ENCODE measurements around the gene SLC24A4. TPM values are rescaled to one million over a fixed set of nuclear protein-coding genes. Genes with fewer than 3 reads are reported as not detected.
"Not testable (repeated sequence)": the region's sequence is repeated elsewhere in the genome, so short reads cannot be mapped to it uniquely, and the experiment has no call there.

The SLC24A4 gene
- polyA plus RNA-seq, 4 donors = 0.11 to 0.81 (median 0.25) TPM

GRCh38 chr14:92398888-92399636 is 76.1 kb downstream of the SLC24A4 start:
- DNase-seq (ENCODE audit: low read depth in 4 of 4, low spot score in 3 of 4) = no peak

GRCh38 chr14:92400579-92401444 is 77.8 kb downstream of the SLC24A4 start:
- no peak for DNase-seq (ENCODE audit: low read depth in 4 of 4, low spot score in 3 of 4)

- DNase-seq (ENCODE audit: low read depth in 4 of 4, low spot score in 3 of 4) = no peak
Measured at GRCh38 chr14:92401561-92401960, 78.6 kb downstream of the SLC24A4 start.

- not testable (repeated sequence) for DNase-seq (ENCODE audit: low read depth in 4 of 4, low spot score in 3 of 4)
Measured at GRCh38 chr14:92402500-92402899, 79.5 kb downstream of the SLC24A4 start.

- no peak for DNase-seq (ENCODE audit: low read depth in 4 of 4, low spot score in 3 of 4)
Measured at GRCh38 chr14:92404018-92404417, 81.1 kb downstream of the SLC24A4 start.

- no peak for DNase-seq (ENCODE audit: low read depth in 4 of 4, low spot score in 3 of 4)
Measured at GRCh38 chr14:92404421-92404820, 81.5 kb downstream of the SLC24A4 start.

GRCh38 chr14:92404938-92405337 is 82.0 kb downstream of the SLC24A4 start:
- DNase-seq (ENCODE audit: low read depth in 4 of 4, low spot score in 3 of 4) = no peak

- DNase-seq (ENCODE audit: low read depth in 4 of 4, low spot score in 3 of 4) = no peak
Measured at GRCh38 chr14:92407410-92407809, 84.4 kb downstream of the SLC24A4 start.

- DNase-seq (ENCODE audit: low read depth in 4 of 4, low spot score in 3 of 4) = no peak
Measured at GRCh38 chr14:92409043-92409442, 86.1 kb downstream of the SLC24A4 start.

GRCh38 chr14:92411135-92411534 is 88.2 kb downstream of the SLC24A4 start:
- no peak for DNase-seq (ENCODE audit: low read depth in 4 of 4, low spot score in 3 of 4)

GRCh38 chr14:92411941-92412340 is 89.0 kb downstream of the SLC24A4 start:
- DNase-seq (ENCODE audit: low read depth in 4 of 4, low spot score in 3 of 4) = no peak

GRCh38 chr14:92412912-92413311 is 89.9 kb downstream of the SLC24A4 start:
- no peak for DNase-seq (ENCODE audit: low read depth in 4 of 4, low spot score in 3 of 4)

- DNase-seq (ENCODE audit: low read depth in 4 of 4, low spot score in 3 of 4) = no peak
Measured at GRCh38 chr14:92413379-92413778, 90.4 kb downstream of the SLC24A4 start.

GRCh38 chr14:92414690-92415445 is 91.9 kb downstream of the SLC24A4 start:
- no peak for DNase-seq (ENCODE audit: low read depth in 4 of 4, low spot score in 3 of 4)

GRCh38 chr14:92415969-92416368 is 93.0 kb downstream of the SLC24A4 start:
- no peak for DNase-seq (ENCODE audit: low read depth in 4 of 4, low spot score in 3 of 4)

- DNase-seq (ENCODE audit: low read depth in 4 of 4, low spot score in 3 of 4) = no peak
Measured at GRCh38 chr14:92416544-92416943, 93.6 kb downstream of the SLC24A4 start.

GRCh38 chr14:92417759-92418158 is 94.8 kb downstream of the SLC24A4 start:
- no peak for DNase-seq (ENCODE audit: low read depth in 4 of 4, low spot score in 3 of 4)

- no peak for DNase-seq (ENCODE audit: low read depth in 4 of 4, low spot score in 3 of 4)
Measured at GRCh38 chr14:92421751-92422150, 98.8 kb downstream of the SLC24A4 start.

- no peak for DNase-seq (ENCODE audit: low read depth in 4 of 4, low spot score in 3 of 4)
Measured at GRCh38 chr14:92425101-92425500, 102.1 kb downstream of the SLC24A4 start.

GRCh38 chr14:92426237-92426636 is 103.3 kb downstream of the SLC24A4 start:
- no peak for DNase-seq (ENCODE audit: low read depth in 4 of 4, low spot score in 3 of 4)

- DNase-seq (ENCODE audit: low read depth in 4 of 4, low spot score in 3 of 4) = no peak
Measured at GRCh38 chr14:92427096-92427495, 104.1 kb downstream of the SLC24A4 start.
